ENCODE data around the gene BRSK1. TPM values are rescaled to one million over a fixed set of nuclear protein-coding genes. Genes with fewer than 3 reads are reported as not detected.

The BRSK1 gene
- total RNA-seq, 1 donor from 2014 or later, result 6.5 TPM

DNA sequence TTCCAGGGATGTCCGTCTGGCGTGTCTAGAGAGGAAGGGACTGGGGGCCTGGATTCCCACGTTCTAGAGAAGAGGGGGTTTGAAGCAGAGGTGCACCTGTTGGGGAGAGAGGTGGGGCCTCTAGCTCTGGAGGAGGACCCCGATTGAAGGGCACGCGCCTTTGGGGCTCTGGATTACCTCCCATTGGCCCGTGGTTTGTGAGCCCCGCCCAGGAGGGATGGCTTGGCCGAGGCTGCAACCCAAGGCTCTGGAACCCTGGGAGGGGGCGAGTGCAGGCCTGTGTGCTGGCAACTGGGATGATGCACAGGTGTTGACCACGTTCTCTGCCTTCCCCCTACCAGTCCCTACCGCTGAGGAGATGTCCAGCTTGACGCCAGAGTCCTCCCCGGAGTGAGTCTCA is 21.2 kb downstream of the BRSK1 start:
- Histone ChIP-seq H3K4me1 (peaks cover 0 to 7% of the 10 kb centered on the region in 2 donors), H3K27ac (no peak overlapping the region), H3K27me3 (no peaks in the 10 kb centered on the region), H3K36me3 (peaks cover 24 to 34% of the 10 kb centered on the region in 2 donors), H3K4me3 (no peak overlapping the region), H3K9me3 (no peaks in the 10 kb centered on the region)
- intact Hi-C loops (cut with DNase I), result loop anchor here (5.0 kb wide), 1 partner anchor 197 kb away; no protein-coding TSS in a partner anchor
- TF ChIP-seq, protein P1, sequence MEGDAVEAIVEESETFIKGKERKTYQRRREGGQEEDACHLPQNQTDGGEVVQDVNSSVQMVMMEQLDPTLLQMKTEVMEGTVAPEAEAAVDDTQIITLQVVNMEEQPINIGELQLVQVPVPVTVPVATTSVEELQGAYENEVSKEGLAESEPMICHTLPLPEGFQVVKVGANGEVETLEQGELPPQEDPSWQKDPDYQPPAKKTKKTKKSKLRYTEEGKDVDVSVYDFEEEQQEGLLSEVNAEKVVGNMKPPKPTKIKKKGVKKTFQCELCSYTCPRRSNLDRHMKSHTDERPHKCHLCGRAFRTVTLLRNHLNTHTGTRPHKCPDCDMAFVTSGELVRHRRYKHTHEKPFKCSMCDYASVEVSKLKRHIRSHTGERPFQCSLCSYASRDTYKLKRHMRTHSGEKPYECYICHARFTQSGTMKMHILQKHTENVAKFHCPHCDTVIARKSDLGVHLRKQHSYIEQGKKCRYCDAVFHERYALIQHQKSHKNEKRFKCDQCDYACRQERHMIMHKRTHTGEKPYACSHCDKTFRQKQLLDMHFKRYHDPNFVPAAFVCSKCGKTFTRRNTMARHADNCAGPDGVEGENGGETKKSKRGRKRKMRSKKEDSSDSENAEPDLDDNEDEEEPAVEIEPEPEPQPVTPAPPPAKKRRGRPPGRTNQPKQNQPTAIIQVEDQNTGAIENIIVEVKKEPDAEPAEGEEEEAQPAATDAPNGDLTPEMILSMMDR (IDR thresholded peaks at IDR 0.05), result no peak
- DNase-seq (ENCODE audit: low spot score in 2 of 2), result no peak

DNA sequence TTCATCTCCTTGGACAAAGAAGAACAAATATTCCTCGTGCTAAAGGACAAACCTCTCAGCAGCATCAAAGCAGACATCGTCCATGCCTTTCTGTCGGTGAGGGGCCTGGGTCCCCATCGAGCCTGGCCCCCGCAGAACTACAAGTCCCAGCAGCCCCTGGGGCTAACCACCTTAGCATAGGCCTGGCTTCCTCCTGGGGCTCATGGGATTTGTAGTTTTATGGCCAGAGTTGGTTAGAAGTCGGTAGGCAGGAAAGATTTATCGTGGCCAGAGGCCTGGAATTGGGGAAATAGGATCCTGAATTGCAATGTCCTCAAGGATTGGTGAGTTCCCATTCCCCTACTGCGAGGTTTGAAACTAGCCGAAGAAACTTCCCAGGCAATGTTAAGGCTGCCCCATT is 21.7 kb downstream of the BRSK1 start:
- H3K36me3 ChIP-seq, result peaks cover 24 to 36% of the 10 kb centered on the region in 2 donors
- TF ChIP-seq, protein P1 (IDR thresholded peaks at IDR 0.05), result no peak
- no peak overlapping the region for H3K4me3 ChIP-seq
- H3K9me3 ChIP-seq, result no peaks in the 10 kb centered on the region
- H3K27ac ChIP-seq, result no peak overlapping the region
- intact Hi-C loops (cut with DNase I), result no loop called here
- peaks cover 0 to 7% of the 10 kb centered on the region in 2 donors for H3K4me1 ChIP-seq
- DNase-seq (ENCODE audit: low spot score in 2 of 2), result no peak
- no peaks in the 10 kb centered on the region for H3K27me3 ChIP-seq

DNA sequence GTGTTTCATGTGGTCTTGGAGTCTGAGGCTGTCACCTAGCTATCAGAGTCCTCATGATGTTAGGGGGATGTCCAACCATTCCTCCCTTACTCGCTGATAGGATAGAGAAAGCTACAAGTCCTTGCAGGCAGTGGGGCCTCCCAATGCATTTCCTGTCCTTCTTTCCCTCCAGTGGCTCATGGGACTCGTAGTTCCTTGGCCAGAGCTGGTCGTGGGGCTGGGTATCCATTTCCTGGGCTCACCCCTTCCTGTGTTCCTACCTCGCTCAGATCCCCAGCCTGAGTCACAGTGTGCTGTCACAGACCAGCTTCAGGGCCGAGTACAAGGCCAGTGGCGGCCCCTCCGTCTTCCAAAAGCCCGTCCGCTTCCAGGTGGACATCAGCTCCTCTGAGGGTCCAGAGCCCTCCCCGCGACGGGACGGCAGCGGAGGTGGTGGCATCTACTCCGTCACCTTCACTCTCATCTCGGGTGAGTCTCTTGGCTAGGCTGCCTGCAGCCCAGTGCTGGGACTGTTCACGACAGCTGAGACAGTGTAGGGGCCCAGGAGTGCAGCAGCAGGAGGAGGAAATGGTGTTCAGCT is 22.3 kb downstream of the BRSK1 start:
- no peak overlapping the region for H3K4me3 ChIP-seq
- DNase-seq (ENCODE audit: low spot score in 2 of 2), result no peak
- no peaks in the 10 kb centered on the region for H3K27me3 ChIP-seq
- TF ChIP-seq, protein P1 (IDR thresholded peaks at IDR 0.05), result no peak
- H3K36me3 ChIP-seq, result peaks cover 24 to 36% of the 10 kb centered on the region in 2 donors
- intact Hi-C loops (cut with DNase I), result no loop called here
- peaks cover 0 to 7% of the 10 kb centered on the region in 2 donors for H3K4me1 ChIP-seq
- H3K9me3 ChIP-seq, result no peaks in the 10 kb centered on the region
- H3K27ac ChIP-seq, result no peak overlapping the region

DNA sequence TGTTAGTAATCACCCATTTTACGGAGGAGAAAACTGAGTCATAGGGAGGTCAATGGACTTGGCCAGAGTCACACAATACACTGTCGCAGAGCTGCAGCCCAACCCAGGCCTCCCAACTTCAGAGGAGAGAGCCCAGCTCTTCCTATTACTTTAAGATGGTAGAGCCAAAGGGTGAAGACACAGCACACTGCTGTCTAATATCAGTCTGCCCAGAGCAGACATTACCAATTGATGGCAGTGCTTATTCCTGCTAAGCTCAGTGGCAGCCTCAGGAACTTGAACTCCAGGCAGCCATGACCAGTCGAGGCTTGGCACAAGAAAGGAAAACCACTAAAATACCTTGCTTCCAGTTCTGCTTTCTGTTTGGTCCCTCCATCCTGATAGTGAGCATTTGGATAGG is 22.9 kb downstream of the BRSK1 start:
- no peaks in the 10 kb centered on the region for H3K9me3 ChIP-seq
- intact Hi-C loops (cut with DNase I), result no loop called here
- H3K36me3 ChIP-seq, result peaks cover 24 to 36% of the 10 kb centered on the region in 2 donors
- peaks cover 0 to 4% of the 10 kb centered on the region in 2 donors for H3K4me1 ChIP-seq
- no peaks in the 10 kb centered on the region for H3K27me3 ChIP-seq
- TF ChIP-seq, protein P1 (IDR thresholded peaks at IDR 0.05), result no peak
- no peak for DNase-seq (ENCODE audit: low spot score in 2 of 2)
- no peak overlapping the region for H3K4me3 ChIP-seq
- H3K27ac ChIP-seq, result no peak overlapping the region

DNA sequence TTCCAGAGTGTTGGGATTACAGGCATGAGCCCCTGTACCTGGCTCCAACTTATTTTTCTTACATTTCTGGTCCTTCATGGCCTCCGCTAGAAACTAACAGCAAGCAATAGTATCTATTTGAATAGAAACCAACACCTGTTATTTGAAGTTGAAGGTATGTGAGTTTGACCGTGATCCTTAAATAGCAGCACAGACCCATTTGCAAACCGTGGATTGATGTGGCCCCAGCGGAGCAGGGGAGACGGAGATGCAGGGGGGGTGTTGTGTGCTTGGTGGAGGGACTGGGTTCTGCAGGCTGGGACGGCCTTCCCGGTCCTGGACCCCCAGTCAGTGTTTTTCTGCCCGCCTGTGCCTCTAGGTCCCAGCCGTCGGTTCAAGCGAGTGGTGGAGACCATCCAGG is 24.5 kb downstream of the BRSK1 start:
- Histone ChIP-seq H3K36me3 (peaks cover 21 to 36% of the 10 kb centered on the region in 2 donors), H3K27me3 (no peaks in the 10 kb centered on the region), H3K9me3 (no peaks in the 10 kb centered on the region), H3K4me1 (no peaks in the 10 kb centered on the region), H3K27ac (no peak overlapping the region), H3K4me3 (no peak overlapping the region)
- TF ChIP-seq, protein P1 (IDR thresholded peaks at IDR 0.05), result no peak
- DNase-seq (ENCODE audit: low spot score in 2 of 2), result no peak
- intact Hi-C loops (cut with DNase I), result no loop called here

DNA sequence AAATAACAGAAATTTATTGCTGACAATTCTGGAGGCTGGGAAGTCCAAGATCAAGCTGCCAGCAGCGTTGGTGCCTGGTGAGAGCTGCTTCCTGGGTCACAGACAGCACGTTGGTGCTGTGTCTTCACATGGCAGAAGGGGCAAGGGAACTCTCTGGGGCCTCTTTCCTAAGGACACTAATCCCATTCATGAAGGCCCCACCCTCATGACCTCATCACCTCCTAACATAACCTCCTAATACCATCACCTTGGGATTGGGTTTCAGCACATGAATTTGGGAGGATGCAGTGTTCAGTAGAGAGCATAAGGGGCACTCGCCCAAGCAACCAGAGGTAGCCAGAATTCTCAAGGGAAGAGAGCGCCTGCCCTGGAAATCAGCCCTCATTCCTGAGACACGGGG is 25.7 kb downstream of the BRSK1 start:
- H3K27me3 ChIP-seq, result no peaks in the 10 kb centered on the region
- TF ChIP-seq, protein P1 (IDR thresholded peaks at IDR 0.05), result no peak
- DNase-seq (ENCODE audit: low spot score in 2 of 2), result no peak
- no peak overlapping the region for H3K27ac ChIP-seq
- no peaks in the 10 kb centered on the region for H3K9me3 ChIP-seq
- intact Hi-C loops (cut with DNase I), result no loop called here
- no peaks in the 10 kb centered on the region for H3K4me1 ChIP-seq
- no peak overlapping the region for H3K4me3 ChIP-seq
- peaks cover 21 to 36% of the 10 kb centered on the region in 2 donors for H3K36me3 ChIP-seq

Measured in ascending aorta (tissue), 2 donors.